ENCODE measurements around the gene PARP12.

PARP12 gene

GRCh38 chr7:140035400-140036223 is 27.1 kb downstream of the PARP12 start:
- DNase-seq (ENCODE audit: low read depth, low spot score), result no peak
- TF ChIP-seq SUZ12 (IDR thresholded peaks at IDR 0.05; ENCODE audit: extremely low read depth, insufficient read depth, insufficient read length) (no peak), ZNF274 (IDR thresholded peaks at IDR 0.05; ENCODE audit: low read depth, low read length) (no peak), YY1 (IDR thresholded peaks at IDR 0.05; ENCODE audit: insufficient read depth, insufficient read length) (no peak)
- Histone ChIP-seq H3K9me3 (ENCODE audit: insufficient read depth, low read length) (no peaks in the 10 kb centered on the region), H3K9ac (ENCODE audit: insufficient read length, low read depth) (no peak overlapping the region), H3K36me3 (ENCODE audit: insufficient read depth, insufficient read length, low read length) (peaks cover 14% of the 10 kb centered on the region), H3K4me3 (ENCODE audit: insufficient read length, low read depth) (no peak overlapping the region), H3K4me1 (ENCODE audit: insufficient read depth, insufficient read length) (no peaks in the 10 kb centered on the region), H3K27me3 (ENCODE audit: insufficient read depth, insufficient read length) (no peaks in the 10 kb centered on the region)

GRCh38 chr7:140034421-140034820 is 28.3 kb downstream of the PARP12 start:
- Histone ChIP-seq H3K9me3 (ENCODE audit: insufficient read depth, low read length) (no peaks in the 10 kb centered on the region), H3K36me3 (ENCODE audit: insufficient read depth, insufficient read length, low read length) (peaks cover 11% of the 10 kb centered on the region), H3K27me3 (ENCODE audit: insufficient read depth, insufficient read length) (no peaks in the 10 kb centered on the region), H3K9ac (ENCODE audit: insufficient read length, low read depth) (no peak overlapping the region), H3K4me1 (ENCODE audit: insufficient read depth, insufficient read length) (no peaks in the 10 kb centered on the region), H3K4me3 (ENCODE audit: insufficient read length, low read depth) (no peak overlapping the region)
- no peak for TF ChIP-seq YY1 (IDR thresholded peaks at IDR 0.05; ENCODE audit: insufficient read depth, insufficient read length)
- TF ChIP-seq ZNF274 (IDR thresholded peaks at IDR 0.05; ENCODE audit: low read depth, low read length), result no peak
- no peak for TF ChIP-seq SUZ12 (IDR thresholded peaks at IDR 0.05; ENCODE audit: extremely low read depth, insufficient read depth, insufficient read length)
- no peak for DNase-seq (ENCODE audit: low read depth, low spot score)

GRCh38 chr7:140033779-140034363 is 28.9 kb downstream of the PARP12 start:
- Histone ChIP-seq H3K4me3 (ENCODE audit: insufficient read length, low read depth) (no peak overlapping the region), H3K36me3 (ENCODE audit: insufficient read depth, insufficient read length, low read length) (peaks cover 11% of the 10 kb centered on the region), H3K4me1 (ENCODE audit: insufficient read depth, insufficient read length) (no peaks in the 10 kb centered on the region), H3K9ac (ENCODE audit: insufficient read length, low read depth) (no peak overlapping the region), H3K27me3 (ENCODE audit: insufficient read depth, insufficient read length) (no peaks in the 10 kb centered on the region), H3K9me3 (ENCODE audit: insufficient read depth, low read length) (no peaks in the 10 kb centered on the region)
- DNase-seq (ENCODE audit: low read depth, low spot score), result no peak
- TF ChIP-seq YY1 (IDR thresholded peaks at IDR 0.05; ENCODE audit: insufficient read depth, insufficient read length), result no peak
- no peak for TF ChIP-seq ZNF274 (IDR thresholded peaks at IDR 0.05; ENCODE audit: low read depth, low read length)
- no peak for TF ChIP-seq SUZ12 (IDR thresholded peaks at IDR 0.05; ENCODE audit: extremely low read depth, insufficient read depth, insufficient read length)

- H3K9ac ChIP-seq (ENCODE audit: insufficient read length, low read depth), result no peak overlapping the region
- TF ChIP-seq ZNF274 (IDR thresholded peaks at IDR 0.05; ENCODE audit: low read depth, low read length), result no peak
- no peak for TF ChIP-seq SUZ12 (IDR thresholded peaks at IDR 0.05; ENCODE audit: extremely low read depth, insufficient read depth, insufficient read length)
- TF ChIP-seq YY1 (IDR thresholded peaks at IDR 0.05; ENCODE audit: insufficient read depth, insufficient read length), result no peak
- no peaks in the 10 kb centered on the region for H3K4me1 ChIP-seq (ENCODE audit: insufficient read depth, insufficient read length)
- H3K9me3 ChIP-seq (ENCODE audit: insufficient read depth, low read length), result no peaks in the 10 kb centered on the region
- no peaks in the 10 kb centered on the region for H3K27me3 ChIP-seq (ENCODE audit: insufficient read depth, insufficient read length)
- peaks cover 11% of the 10 kb centered on the region for H3K36me3 ChIP-seq (ENCODE audit: insufficient read depth, insufficient read length, low read length)
- DNase-seq (ENCODE audit: low read depth, low spot score), result no peak
- H3K4me3 ChIP-seq (ENCODE audit: insufficient read length, low read depth), result no peak overlapping the region
Measured at GRCh38 chr7:140033036-140033435, 29.7 kb downstream of the PARP12 start.

GRCh38 chr7:140031364-140031763 is 31.4 kb downstream of the PARP12 start:
- no peak overlapping the region for H3K4me3 ChIP-seq (ENCODE audit: insufficient read length, low read depth)
- TF ChIP-seq YY1 (IDR thresholded peaks at IDR 0.05; ENCODE audit: insufficient read depth, insufficient read length), result no peak
- TF ChIP-seq ZNF274 (IDR thresholded peaks at IDR 0.05; ENCODE audit: low read depth, low read length), result no peak
- TF ChIP-seq SUZ12 (IDR thresholded peaks at IDR 0.05; ENCODE audit: extremely low read depth, insufficient read depth, insufficient read length), result no peak
- H3K27me3 ChIP-seq (ENCODE audit: insufficient read depth, insufficient read length), result no peaks in the 10 kb centered on the region
- peaks cover 2% of the 10 kb centered on the region for H3K36me3 ChIP-seq (ENCODE audit: insufficient read depth, insufficient read length, low read length)
- no peaks in the 10 kb centered on the region for H3K4me1 ChIP-seq (ENCODE audit: insufficient read depth, insufficient read length)
- no peak for DNase-seq (ENCODE audit: low read depth, low spot score)
- no peaks in the 10 kb centered on the region for H3K9me3 ChIP-seq (ENCODE audit: insufficient read depth, low read length)
- no peak overlapping the region for H3K9ac ChIP-seq (ENCODE audit: insufficient read length, low read depth)

- Histone ChIP-seq H3K9ac (ENCODE audit: insufficient read length, low read depth) (no peak overlapping the region), H3K36me3 (ENCODE audit: insufficient read depth, insufficient read length, low read length) (peaks cover 2% of the 10 kb centered on the region), H3K4me3 (ENCODE audit: insufficient read length, low read depth) (no peak overlapping the region), H3K4me1 (ENCODE audit: insufficient read depth, insufficient read length) (no peaks in the 10 kb centered on the region), H3K9me3 (ENCODE audit: insufficient read depth, low read length) (no peaks in the 10 kb centered on the region), H3K27me3 (ENCODE audit: insufficient read depth, insufficient read length) (no peaks in the 10 kb centered on the region)
- no peak for DNase-seq (ENCODE audit: low read depth, low spot score)
- no peak for TF ChIP-seq SUZ12 (IDR thresholded peaks at IDR 0.05; ENCODE audit: extremely low read depth, insufficient read depth, insufficient read length)
- no peak for TF ChIP-seq YY1 (IDR thresholded peaks at IDR 0.05; ENCODE audit: insufficient read depth, insufficient read length)
- TF ChIP-seq ZNF274 (IDR thresholded peaks at IDR 0.05; ENCODE audit: low read depth, low read length), result no peak
Measured at GRCh38 chr7:140029072-140029471, 33.7 kb downstream of the PARP12 start.

GRCh38 chr7:140028311-140028710 is 34.4 kb downstream of the PARP12 start:
- no peak for TF ChIP-seq SUZ12 (IDR thresholded peaks at IDR 0.05; ENCODE audit: extremely low read depth, insufficient read depth, insufficient read length)
- no peak for TF ChIP-seq YY1 (IDR thresholded peaks at IDR 0.05; ENCODE audit: insufficient read depth, insufficient read length)
- TF ChIP-seq ZNF274 (IDR thresholded peaks at IDR 0.05; ENCODE audit: low read depth, low read length), result no peak
- no peaks in the 10 kb centered on the region for H3K9me3 ChIP-seq (ENCODE audit: insufficient read depth, low read length)

More at GRCh38 chr7:140028311-140028710, 34.4 kb downstream of the PARP12 start:
- DNase-seq (ENCODE audit: low read depth, low spot score), result no peak
- Histone ChIP-seq H3K4me1 (ENCODE audit: insufficient read depth, insufficient read length) (no peaks in the 10 kb centered on the region), H3K27me3 (ENCODE audit: insufficient read depth, insufficient read length) (no peaks in the 10 kb centered on the region), H3K9ac (ENCODE audit: insufficient read length, low read depth) (no peak overlapping the region), H3K36me3 (ENCODE audit: insufficient read depth, insufficient read length, low read length) (no peaks in the 10 kb centered on the region), H3K4me3 (ENCODE audit: insufficient read length, low read depth) (no peak overlapping the region)
